Testis (tissue), 3 donors: ENCODE results near the gene SEC22C. TPM values are rescaled to one million over a fixed set of nuclear protein-coding genes. Genes with fewer than 3 reads are reported as not detected.

Experiments
- DNase-seq: peaks from one replicate; pipeline ENCODE4 v3.0.0-alpha.2; 2019
- H3K27ac ChIP-seq, 2 donors: fragments of 200-600 bp; sonication (generic); one replicate each; pipeline ENCODE4 v1.5.1; 2019
- H3K27me3 ChIP-seq: fragments of 200-600 bp; sonication (generic); one replicate; pipeline ENCODE4 v1.5.1; 2019
- H3K36me3 ChIP-seq: fragments of 200-600 bp; sonication (generic); one replicate; pipeline ENCODE4 v1.5.1; 2017; ENCODE audit warnings: low read depth; ENCODE audit errors: missing control alignments
- H3K4me1 ChIP-seq: fragments of 200-600 bp; sonication (generic); one replicate; pipeline ENCODE4 v1.5.1; 2019
- H3K4me3 ChIP-seq, 2 donors: fragments of 200-600 bp; sonication (generic); one replicate each; pipeline ENCODE4 v1.5.1; 2017 to 2019
- H3K9me3 ChIP-seq: fragments of 200-600 bp; sonication (generic); one replicate; pipeline ENCODE4 v1.5.1; 2017
- CTCF ChIP-seq, 3 experiments: fragments of 450-650 bp in 2 of 3; fragments of 200-600 bp in 1 of 3; sonication (generic) in 1 of 3; IDR thresholded peaks; one replicate each; pipeline ENCODE4 v1.5.1; 2016 to 2019; ENCODE audit warnings: antibody characterized with exemption in 3 of 3, mild to moderate bottlenecking in 2 of 3, moderate library complexity in 1 of 3
- POLR2A ChIP-seq: fragments of 450-650 bp; IDR thresholded peaks from one replicate; pipeline ENCODE4 v1.6.1; 2017; ENCODE audit warnings: antibody characterized with exemption, mild to moderate bottlenecking, moderate library complexity
- WGBS, 2 donors: methylation state at CpG; one replicate each; pipeline ENCODE4 v1.1.5; 2018; 5-methylcytosine and 5-hydroxymethylcytosine counted together
- intact Hi-C: fragments of 100-400 bp; cut with DNase I; formaldehyde crosslinking; loops from one replicate; pipeline ENCODE4 v1.15.1; 2023; ENCODE audit warnings: low total_unique reads
- polyA plus RNA-seq: library from polyadenylated mRNA; stranded (reverse); fragments of 350-450 nt; fragmentation: Illumina TruSeq; extraction: RNeasy Lipid Tissue Mini Kit (QIAGEN cat#74804); gene quantifications from one replicate; pipeline ENCODE4 v1.2.3, GENCODE V29; 2014; ENCODE audit warnings: low read depth, low replicate concordance; ENCODE audit not compliant: insufficient read depth
- total RNA-seq, 2 donors: library from RNA; depleted of rRNA; stranded (reverse); fragments of >200 nt; gene quantifications; one replicate each; pipeline ENCODE4 v1.2.3, GENCODE V29; 2016

The SEC22C gene
- total and polyA plus RNA-seq, 3 donors from 2014 or later, result 61.0 to 86.3 (median 66.0) TPM

- 61 to 64% methylated on average over 4 of the region's 4 CpGs for WGBS, 2 donors
- intact Hi-C loops, result no loop called here
- H3K4me1 ChIP-seq, result no peaks in the 10 kb centered on the region
- no peak for DNase-seq
- TF ChIP-seq POLR2A (no peak), CTCF (IDR thresholded peaks at IDR 0.05) (no peak)
- H3K27ac ChIP-seq, result no peak overlapping the region
- no peaks in the 10 kb centered on the region for H3K27me3 ChIP-seq
- H3K4me3 ChIP-seq, result no peak overlapping the region
- H3K36me3 ChIP-seq, result no peaks in the 10 kb centered on the region
- H3K9me3 ChIP-seq, result no peaks in the 10 kb centered on the region
These were observed 61.4 kb downstream of the SEC22C start for GRCh38 chr3:42520336-42520735.

DNA sequence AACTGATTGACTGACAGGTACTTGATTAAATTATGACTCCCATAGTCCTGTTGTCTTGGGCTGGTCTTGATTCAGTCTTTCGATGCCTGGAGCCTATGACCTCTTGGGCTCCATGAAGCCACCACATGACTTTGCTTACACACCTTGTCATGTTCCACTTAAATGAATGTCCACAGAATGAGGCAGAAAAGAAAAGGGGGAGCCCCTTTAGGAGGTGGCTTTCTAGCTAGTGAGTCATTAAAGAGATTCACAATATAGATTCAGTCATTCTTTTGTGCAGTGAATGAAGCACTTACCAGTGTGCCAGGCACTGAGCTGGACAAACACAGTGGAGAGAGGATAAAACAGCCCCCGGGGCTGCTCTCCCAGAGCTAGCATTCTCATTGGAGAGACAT, 62.2 kb downstream of the SEC22C start:
- no peaks in the 10 kb centered on the region for H3K27me3 ChIP-seq
- no peaks in the 10 kb centered on the region for H3K4me1 ChIP-seq
- H3K4me3 ChIP-seq, result no peak overlapping the region
- TF ChIP-seq POLR2A, result no peak
- TF ChIP-seq CTCF (IDR thresholded peaks at IDR 0.05), result no peak
- no peaks in the 10 kb centered on the region for H3K9me3 ChIP-seq
- no peaks in the 10 kb centered on the region for H3K36me3 ChIP-seq
- H3K27ac ChIP-seq, result no peak overlapping the region
- intact Hi-C loops, result no loop called here
- DNase-seq, result no peak
- 92 to 96% methylated on average over 2 of the region's 2 CpGs for WGBS, 2 donors

GRCh38 chr3:42518800-42519567, 62.8 kb downstream of the SEC22C start:
- Histone ChIP-seq H3K27ac (no peak overlapping the region), H3K4me3 (no peak overlapping the region), H3K27me3 (no peaks in the 10 kb centered on the region)

DNA sequence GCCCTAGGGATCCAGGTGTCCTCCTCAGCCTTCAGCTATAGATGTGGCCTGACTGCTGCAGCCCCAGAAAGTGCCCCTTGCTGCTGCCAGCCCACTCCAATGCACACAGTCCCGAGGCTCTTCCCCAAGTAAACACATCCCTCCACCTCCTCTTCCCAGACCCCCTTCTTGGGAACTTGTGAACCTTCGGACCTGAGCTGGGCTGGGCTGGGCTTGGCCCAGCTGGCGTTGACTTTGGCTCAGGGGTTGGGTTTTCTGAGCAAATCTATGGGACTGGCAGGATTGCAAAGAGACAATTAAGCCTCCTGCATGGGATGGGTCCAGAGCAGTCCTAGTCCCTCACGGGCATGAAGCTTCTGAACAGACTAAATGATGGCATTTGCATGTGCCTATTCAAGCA, 64.7 kb downstream of the SEC22C start:
- no peaks in the 10 kb centered on the region for H3K27me3 ChIP-seq
- no peak for DNase-seq
- H3K27ac ChIP-seq, result no peak overlapping the region
- no peaks in the 10 kb centered on the region for H3K4me1 ChIP-seq
- intact Hi-C loops, result no loop called here
- WGBS, 2 donors, result 60 to 71% methylated on average over 3 to 4 of the region's 4 CpGs
- TF ChIP-seq CTCF (IDR thresholded peaks at IDR 0.05) (no peak), POLR2A (no peak)
- no peak overlapping the region for H3K4me3 ChIP-seq
- H3K36me3 ChIP-seq, result no peaks in the 10 kb centered on the region
- H3K9me3 ChIP-seq, result no peaks in the 10 kb centered on the region

More at GRCh38 chr3:42518800-42519567, 62.8 kb downstream of the SEC22C start:
- H3K36me3 ChIP-seq, result no peaks in the 10 kb centered on the region
- no peaks in the 10 kb centered on the region for H3K4me1 ChIP-seq
- intact Hi-C loops, result no loop called here
- WGBS, 2 donors, result 76 to 90% methylated on average over 4 to 5 of the region's 6 CpGs
- no peak for TF ChIP-seq CTCF (IDR thresholded peaks at IDR 0.05)
- no peak for TF ChIP-seq POLR2A
- H3K9me3 ChIP-seq, result no peaks in the 10 kb centered on the region
- DNase-seq, result no peak

DNA sequence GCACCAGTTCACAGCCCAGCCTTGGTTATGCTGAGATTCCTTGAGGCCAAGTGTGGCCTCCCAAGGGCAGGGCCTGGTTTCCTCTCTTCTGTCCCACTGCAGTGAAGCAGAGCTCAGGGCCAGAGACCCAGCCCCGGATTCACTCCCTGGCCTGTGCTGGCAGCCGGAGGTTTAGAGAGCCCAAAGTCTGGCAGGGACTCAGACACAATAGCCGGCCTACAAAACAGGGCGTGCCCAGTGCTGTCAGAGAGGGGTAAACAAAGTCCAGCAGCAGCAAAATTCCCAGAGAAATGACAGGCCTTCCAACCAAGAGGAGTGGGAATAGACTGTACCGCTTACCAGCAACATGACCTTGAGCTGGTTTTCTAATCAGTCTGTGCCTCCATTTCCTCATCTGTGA, 65.3 kb downstream of the SEC22C start:
- no peak for TF ChIP-seq POLR2A
- no peak for TF ChIP-seq CTCF (IDR thresholded peaks at IDR 0.05)
- H3K27me3 ChIP-seq, result no peaks in the 10 kb centered on the region
- no peak for DNase-seq
- intact Hi-C loops, result no loop called here
- WGBS, 2 donors, result 72 to 98% methylated on average over 3 to 5 of the region's 5 CpGs
- no peaks in the 10 kb centered on the region for H3K36me3 ChIP-seq
- H3K9me3 ChIP-seq, result no peaks in the 10 kb centered on the region
- H3K4me3 ChIP-seq, result no peak overlapping the region
- H3K4me1 ChIP-seq, result no peaks in the 10 kb centered on the region
- H3K27ac ChIP-seq, result no peak overlapping the region
